EL (cell line): ENCODE measurements around the gene BST1.
"Not testable (repeated sequence)": the region's sequence is repeated elsewhere in the genome, so short reads cannot be mapped to it uniquely, and the experiment has no call there.

Experiments used
- DNase-seq: peaks from one replicate; pipeline ENCODE4 v3.0.0-alpha.2; 2016

The BST1 gene

DNA sequence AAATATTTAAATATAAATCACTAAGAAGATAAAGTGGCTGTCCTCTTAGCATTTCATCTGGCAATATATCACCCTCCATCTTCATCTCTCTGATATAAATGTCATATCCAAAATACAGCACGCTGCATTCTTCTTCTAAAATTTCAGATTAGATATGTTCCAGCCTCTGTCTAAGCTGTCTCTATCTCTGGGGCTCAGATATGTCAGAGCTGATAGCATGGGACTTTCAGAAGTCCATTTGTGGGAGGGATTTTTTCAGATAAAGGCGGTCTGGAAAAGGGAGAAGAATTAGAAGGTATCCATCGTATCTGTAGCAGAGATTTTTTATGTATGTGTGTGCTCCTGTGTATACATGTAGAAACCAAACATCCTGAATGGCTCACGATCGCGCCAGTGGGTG, 50.2 kb downstream of the BST1 start:
- DNase-seq: no peak

DNA sequence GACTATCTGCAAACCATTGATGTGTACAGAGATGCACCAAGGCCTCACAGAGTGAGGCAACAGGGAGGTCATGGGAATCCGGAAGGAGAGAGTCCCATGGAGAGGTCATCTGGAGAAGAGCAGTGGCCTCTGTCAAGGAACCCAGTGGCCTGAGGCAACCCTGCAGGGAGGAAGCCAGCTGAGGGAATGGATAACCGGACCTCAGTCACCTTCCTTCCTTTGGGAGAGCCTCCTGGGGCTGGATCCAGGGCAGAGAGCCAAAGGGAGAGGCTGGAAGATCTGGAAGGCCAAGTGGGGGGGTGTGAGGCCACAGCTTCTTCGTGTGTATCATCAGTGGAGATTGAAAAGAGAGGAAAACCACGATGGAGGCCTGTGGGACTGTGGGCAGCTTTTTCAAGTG, 50.9 kb downstream of the BST1 start:
- DNase-seq: peak; percentile 61

- DNase-seq: peak; percentile 71
These were observed 51.5 kb downstream of the BST1 start for GRCh38 chr4:15754323-15754722.

DNA sequence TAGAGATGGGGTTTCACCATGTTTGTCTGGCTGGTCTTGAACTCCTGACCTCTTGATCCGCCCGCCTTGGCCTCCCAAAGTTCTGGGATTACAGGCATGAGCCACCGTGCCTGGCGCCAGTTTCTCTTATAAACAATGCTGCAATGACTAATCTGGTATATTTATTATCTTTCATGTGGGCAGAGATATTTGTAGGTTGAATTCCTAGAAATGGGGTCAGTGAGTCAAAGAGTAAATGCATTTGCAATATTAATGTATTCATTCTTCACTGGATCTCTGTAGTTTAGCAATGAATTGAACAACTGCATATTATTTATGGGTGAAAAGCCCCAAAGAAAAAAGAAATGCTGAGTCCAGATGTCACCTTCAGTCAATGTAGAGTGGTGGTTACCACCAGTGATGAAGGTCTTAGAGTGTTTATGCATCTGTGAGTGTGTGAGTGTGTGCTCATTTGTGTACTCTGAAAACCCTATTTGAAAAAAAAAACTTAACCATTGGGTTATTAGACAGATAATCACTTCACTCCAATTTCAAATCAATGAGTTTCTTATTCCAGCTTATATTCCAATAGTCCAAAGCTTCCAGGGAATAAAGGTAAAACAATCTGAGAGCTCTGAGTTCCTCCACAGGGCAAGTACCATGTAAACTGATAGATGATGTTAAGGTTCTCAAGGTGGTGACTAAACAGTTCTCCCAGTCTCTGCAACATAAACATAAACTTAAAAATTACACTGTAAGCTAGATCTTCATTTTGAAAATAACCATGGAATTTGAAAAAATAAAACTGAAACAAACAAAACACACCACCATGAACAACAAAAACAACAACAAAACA, 52.7 kb downstream of the BST1 start:
- DNase-seq: peak; percentile 77

- DNase-seq: peak; percentile 73
These were observed 53.5 kb downstream of the BST1 start for GRCh38 chr4:15756361-15756861.

GRCh38 chr4:15757054-15757453, 54.2 kb downstream of the BST1 start:
- no peak for DNase-seq

GRCh38 chr4:15758294-15758693, 55.4 kb downstream of the BST1 start:
- DNase-seq: no peak

DNA sequence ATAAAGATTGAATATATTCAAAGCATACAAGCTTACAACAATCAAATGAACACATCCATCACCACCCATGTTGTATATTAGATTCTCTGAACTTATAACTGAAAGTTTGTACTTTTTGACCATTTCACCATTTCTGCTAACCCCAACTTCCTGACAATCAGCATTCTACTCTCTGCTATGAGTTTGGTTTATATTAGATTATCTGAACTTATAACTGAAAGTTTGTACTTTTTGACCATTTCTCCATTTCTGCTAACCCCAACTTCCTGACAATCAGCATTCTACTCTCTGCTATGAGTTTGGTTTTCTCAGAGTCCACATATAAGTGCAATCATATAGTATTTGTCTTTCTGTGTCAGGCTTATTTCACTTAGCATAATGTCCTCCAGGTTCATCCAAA, 59.6 kb downstream of the BST1 start:
- DNase-seq: not testable (repeated sequence)

DNA sequence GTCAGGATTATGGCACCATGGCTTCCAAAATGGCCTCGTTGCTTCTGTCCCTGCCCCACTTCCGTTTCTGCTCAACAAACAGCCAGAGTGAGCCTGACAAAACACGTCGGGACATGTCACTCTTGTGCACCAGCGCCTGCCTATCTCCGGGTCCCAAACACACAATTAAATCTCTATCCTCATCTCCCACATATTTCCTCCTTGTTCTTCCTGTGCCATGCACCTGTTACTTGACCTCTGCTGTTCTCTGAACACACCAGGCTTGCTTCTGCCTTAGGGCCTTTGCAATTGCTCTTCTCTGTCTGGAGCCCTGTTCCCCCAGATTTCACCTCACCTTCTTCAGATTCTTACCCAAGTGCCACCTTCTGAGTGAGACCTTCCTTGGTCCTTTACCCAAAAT, 62.5 kb downstream of the BST1 start:
- DNase-seq: no peak

DNA sequence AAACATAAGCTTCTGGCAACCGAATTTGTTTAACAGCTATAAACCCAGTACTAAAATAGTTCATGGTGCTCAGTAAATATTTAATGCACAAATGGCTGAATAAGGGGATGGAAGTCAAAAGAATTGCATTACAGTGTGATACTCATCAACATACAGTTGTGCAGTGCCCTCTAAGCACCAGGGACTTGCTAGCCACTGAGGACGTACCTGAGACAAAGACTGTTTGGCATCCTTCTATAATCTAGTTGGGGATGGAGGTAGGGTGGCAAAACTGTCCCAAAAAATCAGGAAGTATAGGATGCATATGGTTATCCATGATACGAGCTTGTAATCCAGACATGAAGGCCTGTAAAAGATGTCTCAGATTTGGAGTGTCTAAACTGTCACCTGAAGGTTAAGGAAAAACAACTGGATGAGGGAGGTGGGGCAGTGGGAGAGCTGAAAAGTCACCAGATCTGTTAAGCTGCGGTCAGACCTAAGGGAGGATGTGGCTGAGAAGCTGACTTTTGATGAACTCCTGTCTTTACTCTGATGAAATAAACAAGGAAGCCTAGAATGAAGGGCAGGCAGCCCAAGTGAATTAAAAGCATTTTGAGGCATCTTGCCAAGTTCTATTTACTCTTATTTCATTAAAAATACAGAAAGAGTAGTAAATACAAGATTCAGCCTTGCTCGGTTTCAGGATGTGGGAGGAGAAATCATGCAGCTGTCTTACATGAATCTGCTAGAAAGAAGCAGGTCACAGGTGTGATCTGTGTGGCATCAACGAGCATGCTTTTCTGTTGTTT, 63.2 kb downstream of the BST1 start:
- no peak for DNase-seq

DNA sequence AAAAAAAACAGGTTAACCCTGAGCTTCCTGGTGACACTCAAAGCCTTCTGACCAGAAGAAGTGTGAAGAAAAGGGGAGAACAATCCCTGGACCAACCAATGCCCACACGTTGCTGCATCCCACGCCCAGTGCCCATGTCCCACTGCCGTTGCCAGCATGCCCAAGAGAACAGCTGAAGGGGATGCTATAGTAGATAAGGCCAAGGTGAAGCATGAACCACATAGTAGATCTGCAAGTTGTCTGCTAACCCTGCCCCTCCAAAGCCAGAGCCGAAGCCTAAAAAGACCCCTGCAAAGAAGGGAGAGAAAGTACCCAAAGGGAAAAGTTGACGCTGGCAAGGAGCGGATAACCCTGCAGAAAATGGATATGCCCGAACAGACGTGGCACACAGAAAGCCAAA, 64.0 kb downstream of the BST1 start:
- DNase-seq: no peak

DNA sequence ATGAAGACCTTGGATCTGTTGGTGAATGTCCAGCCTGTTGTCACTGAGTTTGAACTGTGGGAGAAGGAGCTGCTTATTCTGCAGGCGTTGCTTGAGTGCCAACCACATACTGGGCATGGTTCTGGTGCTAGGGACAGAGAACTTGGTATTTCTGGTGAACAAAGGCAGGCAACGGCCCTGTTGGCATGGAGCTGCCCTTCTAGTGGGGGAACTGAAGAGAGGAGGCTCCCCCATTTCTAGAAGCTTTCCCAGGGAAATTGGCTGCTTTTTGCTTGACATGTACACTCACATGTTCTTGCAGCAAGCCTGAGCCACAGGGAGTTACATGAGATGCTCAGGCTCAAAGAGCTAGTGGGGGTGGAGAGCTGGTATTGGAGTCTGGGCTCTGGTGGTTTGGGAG, 66.3 kb downstream of the BST1 start:
- no peak for DNase-seq

DNA sequence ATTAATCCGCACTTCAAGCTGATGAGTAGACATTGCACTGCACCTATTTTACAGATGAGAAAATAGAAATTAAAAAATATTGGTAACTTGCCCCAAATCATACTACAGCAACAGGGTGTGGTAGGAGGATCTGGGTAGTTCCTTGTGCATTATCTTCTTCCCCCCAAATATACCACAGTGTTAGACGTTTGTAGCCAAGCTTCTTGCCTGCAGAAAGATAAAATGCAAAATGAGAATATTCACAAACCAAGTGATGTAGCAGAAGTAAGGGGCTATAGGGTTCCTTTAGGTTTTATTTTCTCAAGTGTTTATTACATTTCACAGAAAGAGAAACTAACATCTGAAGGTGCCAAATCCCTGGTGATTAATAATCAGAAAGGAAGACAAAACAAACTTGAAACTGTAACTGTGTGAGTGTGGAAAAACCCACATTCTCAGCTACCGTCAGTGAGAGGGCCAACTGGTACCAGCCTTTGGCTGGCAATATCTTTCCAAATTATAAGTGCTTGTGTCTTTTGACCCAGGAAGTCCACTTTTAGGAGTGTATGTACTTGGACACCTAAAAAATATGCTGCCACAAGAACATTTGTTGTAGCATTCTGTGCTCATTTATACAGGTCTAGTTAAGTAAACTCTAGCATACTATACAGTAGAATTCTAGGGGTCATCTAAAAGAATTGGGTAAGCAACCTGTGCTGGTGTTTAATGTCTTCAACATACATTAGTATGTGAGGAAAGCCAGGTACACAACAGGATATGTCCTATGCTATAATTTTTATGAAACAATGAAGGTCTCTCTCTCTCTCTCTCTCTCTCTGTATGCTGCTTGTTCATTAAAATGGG, 68.6 kb downstream of the BST1 start:
- no peak for DNase-seq

DNA sequence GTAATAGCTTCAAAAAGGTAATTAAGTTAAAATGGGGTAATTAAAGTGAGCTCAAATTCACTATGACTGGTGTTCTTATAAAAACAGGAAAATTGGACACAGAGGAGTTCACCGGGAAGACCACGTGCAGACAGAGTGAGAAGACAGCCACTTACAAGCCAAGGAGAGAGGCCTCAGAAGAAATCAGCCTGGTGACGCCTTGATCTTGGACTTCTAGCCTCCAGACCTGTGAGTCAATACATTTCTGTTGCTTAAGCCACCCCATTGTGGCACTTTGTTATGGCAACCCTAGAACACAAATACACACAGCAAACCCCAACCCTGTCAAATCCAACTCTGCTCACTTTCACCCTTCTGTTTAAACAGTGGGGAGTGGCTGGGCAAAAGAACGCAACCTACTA, 71.2 kb downstream of the BST1 start:
- DNase-seq: no peak

- no peak for DNase-seq
These were observed 74.2 kb downstream of the BST1 start for GRCh38 chr4:15776871-15777648.

GRCh38 chr4:15777697-15778288, 74.9 kb downstream of the BST1 start:
- no peak for DNase-seq

- peak; percentile 29 for DNase-seq
These were observed 75.7 kb downstream of the BST1 start, which contains the start of gene CD38 for GRCh38 chr4:15778289-15779241. Gene CD38 (plus strand): TSS chr4:15778328. CDS start chr4:15778415, 87 bp downstream.

GRCh38 chr4:15779306-15779705, 76.4 kb downstream of the BST1 start:
- peak; percentile 66 for DNase-seq

DNA sequence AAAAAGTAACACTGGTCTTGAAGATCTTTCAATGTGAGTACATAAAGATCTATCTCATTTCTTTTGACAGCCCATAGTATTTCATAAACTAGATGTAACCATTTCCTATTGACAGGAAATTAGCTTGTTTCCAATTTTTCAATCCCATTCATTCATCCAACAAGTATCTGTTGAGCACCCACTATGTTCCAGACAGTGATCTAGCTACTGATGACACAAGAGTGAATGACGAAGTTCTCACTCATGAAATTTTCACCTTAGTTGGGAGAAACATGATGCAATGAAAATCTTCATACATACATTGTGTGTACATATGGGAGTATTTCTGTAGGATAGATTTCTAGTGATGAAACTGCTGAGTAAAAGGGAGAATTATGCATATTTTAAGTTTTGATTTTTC, 76.9 kb downstream of the BST1 start:
- no peak for DNase-seq

- DNase-seq: peak; percentile 9
These were observed 78.7 kb downstream of the BST1 start for GRCh38 chr4:15781427-15782095.
